ENCODE measurements around the gene SCAMP2.
A peak's percentile ranks its signal among the peaks of the same experiment; 100 is the strongest.

The SCAMP2 gene

DNA sequence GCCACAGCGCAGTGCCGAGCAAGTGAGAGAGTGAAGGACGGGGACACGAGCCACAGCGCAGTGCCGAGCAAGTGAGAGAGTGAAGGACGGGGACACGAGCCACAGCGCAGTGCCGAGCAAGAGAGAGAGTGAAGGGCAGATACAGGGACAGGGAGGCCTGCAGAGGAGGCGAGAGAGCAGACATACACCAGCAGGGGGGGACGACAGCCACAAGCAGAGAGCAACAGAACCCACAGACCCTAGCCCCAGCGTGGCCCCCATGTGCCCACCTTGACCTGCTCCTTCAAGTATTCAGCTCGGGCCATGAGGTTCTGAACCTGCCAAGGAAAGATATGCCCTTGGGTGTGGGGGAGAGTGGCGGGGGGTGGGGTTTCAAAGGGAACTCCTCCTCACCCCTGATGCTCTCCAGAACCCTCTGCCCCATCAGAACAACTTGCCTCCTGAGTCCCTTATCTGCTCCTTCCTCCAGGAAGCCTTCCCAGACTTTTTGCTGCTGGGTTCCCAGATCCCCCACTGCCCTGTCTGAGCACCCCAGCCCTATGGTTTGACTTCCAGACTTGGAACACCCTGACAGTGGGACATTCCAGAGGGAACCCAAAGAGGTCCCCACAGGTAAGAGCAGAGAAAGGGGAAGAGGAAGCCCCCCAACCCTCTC is 35.6 kb downstream of the SCAMP2 start:
- DNase-seq: no peak

DNA sequence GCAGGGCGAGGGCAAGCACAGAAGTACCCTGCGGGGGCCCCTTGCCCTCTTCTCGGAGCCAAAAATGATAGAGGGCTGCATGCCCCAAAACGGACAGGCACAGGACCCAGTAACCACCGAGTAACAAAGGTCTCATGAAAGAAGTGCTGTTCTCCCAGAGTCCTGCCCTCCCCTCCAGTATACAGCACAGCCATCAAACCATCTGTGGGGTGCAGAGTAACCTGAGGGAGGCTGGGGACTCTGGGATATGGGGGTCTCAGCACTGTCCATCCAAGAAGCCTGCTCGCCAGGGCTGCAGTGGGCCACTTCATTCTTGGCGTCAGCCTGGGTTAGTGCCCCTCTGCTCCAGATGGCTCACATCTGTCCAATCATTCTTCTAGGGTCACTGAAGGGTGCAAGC is 36.3 kb downstream of the SCAMP2 start:
- no peak for DNase-seq

DNA sequence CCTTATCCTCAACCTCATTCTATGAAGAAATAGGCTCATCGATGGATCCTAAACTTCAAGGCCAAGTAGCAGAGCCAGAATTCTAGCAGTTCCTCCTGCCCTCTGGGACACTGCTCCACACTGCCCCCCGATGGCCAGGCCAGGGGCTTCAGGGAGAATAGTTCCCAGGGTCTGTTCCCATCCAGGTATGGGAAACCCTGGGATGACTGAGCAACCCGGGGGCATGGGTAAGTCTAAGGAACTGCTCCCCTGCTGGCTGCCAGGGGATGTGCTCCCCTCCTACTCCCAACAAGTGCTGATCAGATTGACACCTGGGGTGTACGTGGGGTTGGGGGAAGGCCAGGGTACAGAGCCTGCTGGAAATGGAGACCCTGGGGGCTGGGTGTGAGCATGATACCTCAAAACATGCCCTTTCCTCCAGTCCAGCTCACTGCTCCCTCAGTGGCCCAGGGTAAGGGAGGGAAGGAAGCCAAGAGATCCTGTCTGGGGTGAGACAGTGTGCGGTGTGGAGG is 37.8 kb downstream of the SCAMP2 start:
- no peak for DNase-seq

DNA sequence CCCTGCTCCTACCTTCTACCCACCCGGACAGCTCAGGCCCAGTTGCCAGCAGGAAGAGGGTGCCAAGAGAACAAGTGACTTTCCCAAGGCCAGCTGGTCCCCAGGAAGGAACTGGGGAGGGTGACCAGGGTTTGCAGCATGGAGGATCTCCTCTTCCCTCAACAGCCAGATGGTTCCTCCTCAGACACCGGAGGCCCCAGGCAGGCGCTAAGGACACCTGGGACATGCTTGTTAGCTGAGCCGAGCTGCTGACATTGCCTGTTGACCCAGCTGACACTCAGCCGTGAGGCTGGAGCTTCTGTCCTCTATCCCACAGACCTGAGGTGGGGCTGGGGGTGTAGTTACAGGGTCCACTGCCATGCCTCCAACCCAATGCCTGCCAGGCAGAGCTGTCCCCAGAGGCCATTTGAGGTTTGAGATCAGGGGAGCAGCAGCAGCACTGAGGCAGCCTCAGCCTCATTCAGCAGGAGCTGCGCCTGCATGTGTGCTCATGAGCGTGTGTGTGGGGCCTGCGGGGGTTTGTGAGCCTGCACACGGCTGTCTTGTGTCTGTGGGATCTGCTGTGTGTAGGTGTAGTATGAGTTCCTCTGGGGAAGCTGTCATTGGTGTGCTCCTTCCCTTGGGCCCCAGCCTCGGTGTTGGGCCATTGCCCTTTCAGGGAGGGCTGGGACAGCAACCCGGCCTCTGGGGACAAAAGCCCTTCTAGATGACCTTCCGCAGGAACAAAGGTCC is 39.6 kb downstream of the SCAMP2 start:
- DNase-seq: no peak

DNA sequence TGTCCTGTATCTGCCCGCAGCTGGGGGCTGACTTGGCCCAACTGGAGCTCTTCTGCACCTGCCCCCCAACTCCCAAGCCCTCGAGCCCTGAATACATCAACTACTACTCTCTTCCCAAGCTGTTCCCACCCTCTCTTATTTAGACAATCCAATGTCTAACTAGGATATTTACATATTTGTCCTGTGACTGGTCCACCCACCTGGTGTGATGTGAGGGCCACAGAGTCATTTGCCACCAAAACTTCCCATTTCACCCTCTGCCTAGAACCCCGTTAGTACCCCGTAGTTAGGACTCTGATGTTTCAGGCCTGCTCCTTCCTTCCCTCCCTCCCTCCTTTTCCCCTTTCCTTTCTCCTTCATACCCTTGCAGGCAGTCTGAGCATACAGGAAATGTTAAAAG is 40.3 kb downstream of the SCAMP2 start:
- DNase-seq: no peak

DNA sequence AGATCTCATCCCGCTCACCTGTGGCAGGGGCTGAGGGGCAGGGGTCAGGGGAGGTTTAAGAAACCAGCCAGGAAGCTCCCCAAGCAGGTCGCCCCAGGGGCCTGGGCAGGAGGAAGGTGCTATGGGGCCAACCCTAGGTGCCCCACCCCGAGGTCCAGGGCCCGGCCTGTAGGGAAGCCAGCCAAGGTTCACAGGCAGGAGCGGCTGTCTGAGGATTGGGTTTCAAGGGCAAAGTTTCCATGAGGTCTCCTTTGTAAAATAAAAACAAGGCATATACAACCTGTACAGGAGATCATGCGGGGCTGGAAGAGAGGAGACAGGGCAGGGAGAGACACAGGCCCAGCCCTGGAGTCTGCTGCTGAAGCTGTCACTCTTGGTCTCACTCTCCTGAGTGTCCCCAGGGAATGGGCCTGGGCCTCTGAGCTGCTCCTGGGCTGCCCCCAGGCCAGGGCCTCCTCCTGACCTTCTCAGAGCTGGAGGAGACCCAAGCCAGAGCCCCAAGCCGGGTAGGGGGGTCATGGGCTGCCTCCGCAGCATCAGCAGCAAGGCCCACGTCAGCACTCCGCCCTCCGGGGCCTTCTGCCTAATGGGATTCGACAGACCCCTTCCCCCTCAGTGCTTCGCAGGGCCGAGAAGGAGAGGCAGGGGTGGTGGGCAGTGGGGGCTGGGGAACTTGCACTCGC is 41.2 kb downstream of the SCAMP2 start:
- DNase-seq: no peak

DNA sequence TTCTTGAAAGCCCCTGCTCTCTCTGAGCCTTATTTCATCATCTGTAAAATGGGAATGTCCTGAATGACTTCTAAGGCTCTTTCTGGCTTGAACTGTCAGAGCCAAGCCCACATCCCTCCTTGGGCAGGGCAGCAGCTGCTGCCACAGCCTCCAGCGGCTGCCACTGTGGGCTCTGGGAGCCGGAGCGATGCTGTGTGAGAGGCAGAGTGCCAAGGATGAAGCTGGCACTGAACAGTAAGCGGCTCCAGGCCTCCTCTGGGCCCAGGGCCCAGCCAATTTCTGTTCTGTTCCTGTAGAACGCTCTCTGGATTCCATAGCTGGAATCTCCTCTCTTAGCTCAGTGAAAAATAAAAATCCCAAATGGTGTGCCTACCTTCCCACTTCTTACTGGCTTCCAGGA is 42.3 kb downstream of the SCAMP2 start:
- DNase-seq: no peak

DNA sequence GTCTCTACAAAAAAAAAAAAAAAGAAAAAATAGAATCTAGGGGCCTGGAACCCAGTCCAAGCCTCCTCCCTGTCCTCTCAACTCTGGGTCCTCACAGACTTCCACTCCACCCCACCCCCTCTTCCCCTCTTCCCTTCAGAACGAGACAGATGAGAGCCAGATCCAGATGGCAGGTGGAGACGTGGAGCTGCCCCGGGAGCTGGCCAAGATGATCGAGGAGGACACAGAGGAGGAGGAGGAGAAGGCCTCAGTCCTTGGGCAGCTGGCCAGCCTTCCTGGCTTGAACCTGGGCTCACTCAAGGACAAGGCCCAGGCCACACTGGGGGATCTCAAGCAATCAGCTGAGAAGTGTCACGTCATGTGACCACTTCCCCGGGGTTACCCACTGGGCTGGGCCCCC is 43.2 kb downstream of the SCAMP2 start:
- DNase-seq: no peak

DNA sequence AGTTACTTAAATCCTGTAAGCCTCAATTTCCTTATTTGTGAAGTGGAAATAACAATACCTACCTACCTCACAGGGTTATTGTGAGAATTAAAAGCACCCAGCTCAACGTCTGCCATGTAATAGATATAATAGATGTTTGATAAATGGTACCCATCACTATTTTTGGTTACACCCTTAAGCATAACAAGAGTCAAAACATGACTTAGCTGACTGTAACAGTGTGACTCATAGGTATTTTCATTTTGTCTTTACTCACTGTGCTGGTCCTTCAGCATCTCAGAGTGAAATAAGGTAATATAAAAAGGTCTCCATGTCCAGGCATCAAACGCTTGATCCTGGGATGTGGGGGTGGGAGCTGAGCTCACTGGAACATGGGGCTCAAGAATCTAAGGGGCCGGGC is 43.7 kb downstream of the SCAMP2 start:
- DNase-seq: no peak

DNA sequence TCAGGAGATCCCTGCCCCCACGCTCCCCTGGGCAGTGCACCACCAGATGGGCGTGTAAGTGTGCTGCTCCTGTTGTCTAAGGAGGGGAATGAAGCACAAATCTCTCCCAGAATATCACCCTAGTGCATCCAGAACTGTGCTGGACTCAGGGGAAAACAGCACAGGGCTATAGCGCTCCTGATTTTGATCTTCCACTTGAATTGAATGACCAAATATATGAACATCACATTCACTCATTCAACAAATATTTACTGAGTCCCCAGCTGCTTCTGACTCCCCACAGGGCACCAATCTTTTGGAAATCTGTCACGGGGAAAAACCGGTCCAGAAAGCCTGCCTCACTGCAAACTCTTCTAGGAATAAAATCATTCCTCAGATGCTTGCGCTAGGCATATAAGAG is 44.3 kb downstream of the SCAMP2 start:
- no peak for DNase-seq

DNA sequence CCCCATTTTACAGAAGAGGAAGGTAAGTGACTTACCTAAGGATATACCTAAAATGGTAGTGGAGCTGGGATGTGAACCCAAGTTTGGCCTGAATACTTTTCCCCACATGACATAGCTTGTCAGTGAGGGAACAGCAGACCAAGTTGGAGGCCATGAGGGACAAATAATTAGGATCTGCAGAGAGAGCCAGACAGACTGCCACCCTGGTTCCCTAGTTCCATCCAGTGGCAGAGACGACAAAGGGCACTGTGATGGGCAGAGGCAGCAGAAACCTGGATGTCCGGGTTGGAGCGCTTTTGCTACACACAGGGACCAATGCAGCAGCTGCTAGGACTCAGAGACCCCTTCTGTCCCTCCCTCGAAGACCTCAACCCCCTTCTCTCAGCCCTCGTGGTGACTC is 45.6 kb downstream of the SCAMP2 start:
- no peak for DNase-seq

DNA sequence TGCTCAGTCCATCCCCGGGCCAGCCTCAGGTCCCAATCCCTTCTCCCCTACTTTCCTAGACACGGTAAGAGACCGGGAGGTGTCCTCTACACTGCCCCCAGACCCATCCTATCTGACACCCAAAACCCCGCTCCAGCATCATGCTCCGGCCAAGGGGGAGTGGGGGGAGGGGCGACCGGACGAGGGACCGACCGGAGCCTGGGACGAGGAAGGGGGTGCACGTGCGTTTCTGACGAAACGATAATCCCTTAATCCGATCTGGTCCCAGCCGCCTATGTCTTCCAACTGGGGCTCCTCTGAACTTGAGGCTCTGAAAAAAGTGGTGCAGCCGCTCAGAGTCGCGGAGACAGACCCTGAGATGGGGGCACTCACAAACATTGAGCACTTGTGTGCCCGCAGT is 46.2 kb downstream of the SCAMP2 start:
- DNase-seq: no peak

DNA sequence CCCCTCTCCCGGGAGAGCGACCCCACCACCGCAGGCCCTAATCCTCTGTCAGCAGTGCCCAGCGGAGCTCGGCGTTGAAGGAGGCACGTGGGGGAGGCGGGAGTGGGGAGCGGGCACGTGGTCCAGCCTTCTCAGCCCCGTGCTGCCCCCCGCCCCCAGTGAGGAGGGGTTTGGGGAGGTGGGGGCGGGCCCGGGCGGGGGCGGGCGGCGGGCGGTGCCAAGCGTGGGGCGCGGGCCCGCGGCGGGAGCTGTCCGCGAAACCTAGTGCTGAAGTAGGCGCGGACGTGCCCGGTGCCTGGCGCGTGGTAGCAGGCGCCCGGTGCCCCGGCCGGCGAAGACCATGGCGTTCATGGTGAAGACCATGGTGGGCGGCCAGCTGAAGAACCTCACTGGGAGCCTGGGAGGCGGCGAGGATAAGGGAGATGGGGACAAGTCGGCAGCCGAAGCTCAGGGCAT is 46.8 kb downstream of the SCAMP2 start, which contains the start of gene CPLX3:
Gene CPLX3 (plus strand): TSS at position 264 of the 456 bp plus-strand sequence. CDS start 77 bp downstream, at position 341.
- no peak for DNase-seq

DNA sequence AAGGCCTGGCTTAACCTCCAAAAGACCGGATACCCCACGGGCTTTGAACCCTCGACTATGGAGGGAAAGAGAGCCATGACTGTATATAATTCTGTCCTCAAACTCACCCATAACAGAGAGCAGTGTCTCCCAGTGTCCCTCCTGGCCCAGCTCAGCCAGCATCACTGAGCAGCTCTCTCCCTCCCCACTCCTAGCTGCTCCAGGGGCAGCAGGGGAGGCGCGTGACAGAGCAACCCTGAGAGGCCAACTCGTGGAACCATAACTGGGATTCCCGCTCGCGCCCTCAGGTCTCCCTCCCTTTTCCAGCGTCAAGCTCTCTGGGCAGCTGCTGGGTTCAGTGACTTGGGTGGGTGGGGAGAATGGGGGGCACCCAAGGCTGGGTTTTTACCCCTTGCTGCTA is 47.3 kb downstream of the SCAMP2 start:
- no peak for DNase-seq

DNA sequence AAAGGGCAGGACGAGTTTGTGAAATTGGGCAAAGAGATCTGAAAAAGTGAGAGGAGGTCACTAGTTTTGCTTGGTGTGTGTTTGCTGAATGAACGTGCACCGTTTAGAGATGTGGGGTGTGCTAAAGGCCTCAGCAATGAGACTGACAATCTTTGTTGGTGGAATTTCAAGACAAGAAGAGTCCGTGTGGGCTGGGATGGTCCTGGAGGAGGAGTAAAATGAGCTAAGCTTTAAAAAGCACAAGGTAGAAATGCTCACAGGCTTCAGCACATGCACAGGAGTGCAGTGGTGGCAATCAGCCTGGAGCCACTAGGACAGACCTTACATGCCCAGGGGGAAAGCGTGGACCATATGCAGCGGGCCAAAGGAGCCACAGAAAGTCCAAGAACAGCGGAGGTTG is 48.2 kb downstream of the SCAMP2 start:
- no peak for DNase-seq

DNA sequence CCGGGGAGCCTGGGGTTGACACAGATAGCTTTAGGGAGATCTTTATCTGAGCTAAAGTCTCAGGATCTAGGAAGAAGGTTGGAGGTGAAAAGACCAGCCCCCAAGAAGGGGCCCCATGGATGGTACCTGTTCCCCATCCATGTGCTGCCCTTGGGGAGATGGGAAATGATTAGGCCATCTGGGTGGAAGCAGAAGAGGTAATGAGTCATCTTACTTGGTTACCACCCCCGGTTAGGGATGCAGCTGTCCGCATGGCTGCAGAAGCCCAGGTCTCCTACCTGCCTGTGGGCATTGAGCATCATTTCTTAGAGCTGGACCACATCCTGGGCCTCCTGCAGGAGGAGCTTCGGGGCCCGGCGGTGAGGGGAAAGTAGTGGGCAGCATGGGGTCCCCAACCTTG is 49.8 kb downstream of the SCAMP2 start:
- no peak for DNase-seq

DNA sequence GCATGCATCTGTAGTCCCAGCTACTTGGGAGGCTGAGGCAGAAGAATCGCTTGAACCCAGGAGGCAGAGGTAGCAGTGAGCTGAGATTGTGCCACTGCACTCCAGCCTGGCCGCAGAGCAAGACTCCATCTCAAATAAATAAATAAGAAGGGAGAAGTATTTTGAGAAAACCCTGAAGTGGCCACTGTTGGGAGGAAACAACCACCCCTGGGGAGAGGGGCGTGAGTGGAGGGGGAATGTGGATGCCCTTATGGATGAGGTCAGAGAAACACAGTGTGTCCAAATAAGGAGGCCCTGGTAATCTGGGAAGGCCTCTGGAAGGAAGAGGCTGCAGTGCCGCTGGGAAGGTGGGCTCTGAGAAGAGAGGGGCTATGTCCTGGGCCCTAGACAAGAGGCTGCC is 50.9 kb downstream of the SCAMP2 start:
- no peak for DNase-seq

DNA sequence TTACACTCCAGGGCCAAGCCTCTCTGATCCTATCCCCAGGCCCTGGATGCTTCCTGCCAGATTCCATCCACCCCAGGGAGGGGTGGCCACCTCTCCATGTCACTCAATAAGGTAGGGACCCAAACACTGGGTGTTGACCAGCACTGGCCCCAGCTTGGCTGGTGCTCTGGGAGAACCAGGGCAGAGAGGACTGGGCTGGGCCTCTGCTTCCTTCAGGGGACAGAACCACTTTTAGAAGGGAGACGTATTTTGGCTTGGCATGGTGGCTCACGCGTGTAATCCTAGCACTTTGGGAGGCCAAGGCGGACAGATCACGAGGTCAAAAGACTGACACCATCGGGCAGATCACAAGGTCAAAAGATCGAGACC is 51.4 kb downstream of the SCAMP2 start:
- no peak for DNase-seq

DNA sequence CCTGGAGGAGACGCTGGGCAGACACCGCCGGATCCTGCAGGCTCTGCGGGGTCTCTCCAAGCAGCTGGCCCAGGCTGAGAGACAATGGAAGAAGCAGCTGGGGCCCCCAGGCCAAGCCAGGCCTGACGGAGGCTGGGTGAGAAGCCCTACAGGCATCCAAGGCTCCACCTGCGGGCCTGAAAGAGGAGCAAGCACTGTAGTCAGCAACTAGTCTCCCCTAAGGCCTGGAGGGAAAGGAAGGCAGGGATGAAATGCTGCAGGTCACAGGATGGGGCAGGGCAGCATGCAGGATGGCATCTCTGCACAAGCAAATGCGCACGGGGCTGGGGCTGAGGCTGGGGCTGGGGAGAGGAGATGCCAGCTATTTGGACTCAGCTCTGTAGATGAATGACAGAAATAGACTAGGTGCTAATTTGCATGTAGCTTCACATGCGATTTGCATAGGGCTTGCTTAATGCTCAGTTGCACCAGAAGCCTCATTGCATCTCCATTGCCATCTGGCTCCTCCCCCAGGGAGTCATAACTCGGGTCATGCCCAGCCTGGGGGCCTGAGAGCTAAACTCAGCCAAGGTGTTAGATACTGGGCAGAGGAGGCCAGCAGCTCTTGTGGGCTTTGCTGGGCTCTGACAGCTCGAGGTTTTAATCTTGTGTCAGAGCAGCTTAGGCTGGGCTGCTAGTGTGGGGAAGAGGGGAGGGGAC is 51.9 kb downstream of the SCAMP2 start:
- no peak for DNase-seq

DNA sequence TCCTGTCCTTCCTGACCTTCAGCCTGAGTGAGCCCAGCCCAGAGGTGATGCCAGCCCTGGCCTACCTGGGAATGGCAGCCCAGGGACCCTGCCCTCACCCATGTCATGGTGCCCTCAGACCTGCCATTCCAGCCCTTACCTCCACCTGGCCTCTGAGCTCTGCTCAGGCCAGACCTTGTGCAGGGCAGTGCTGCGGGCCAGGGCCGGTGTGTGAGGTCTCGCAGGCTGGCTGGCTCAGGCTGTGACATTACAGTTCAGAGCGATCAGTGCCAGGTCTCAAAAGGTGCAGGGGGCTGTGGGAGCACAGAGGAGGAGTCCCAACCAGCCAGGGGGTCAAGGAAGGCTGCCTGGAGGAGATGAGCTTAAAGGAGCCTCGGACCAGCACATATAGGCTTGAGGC is 53.1 kb downstream of the SCAMP2 start:
- DNase-seq: no peak

DNA sequence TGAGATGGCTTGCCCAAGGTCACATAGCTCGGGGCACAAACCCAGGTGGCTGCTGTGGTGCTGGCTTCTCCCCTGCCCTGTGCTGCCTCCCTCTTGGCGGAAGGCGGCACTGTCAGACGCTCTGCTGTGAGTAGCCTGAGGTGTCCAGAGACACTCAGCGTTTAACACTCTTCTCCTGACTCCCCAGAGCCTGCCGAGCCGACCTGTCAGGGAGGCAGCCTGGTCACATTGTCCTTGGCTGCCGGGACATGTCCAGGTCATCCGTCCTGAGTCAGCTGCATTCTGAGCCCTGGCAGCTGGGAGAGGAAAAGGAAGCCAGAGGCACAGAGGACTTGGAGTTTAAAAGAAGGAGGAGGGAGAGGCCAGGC is 55.8 kb downstream of the SCAMP2 start:
- DNase-seq: no peak

DNA sequence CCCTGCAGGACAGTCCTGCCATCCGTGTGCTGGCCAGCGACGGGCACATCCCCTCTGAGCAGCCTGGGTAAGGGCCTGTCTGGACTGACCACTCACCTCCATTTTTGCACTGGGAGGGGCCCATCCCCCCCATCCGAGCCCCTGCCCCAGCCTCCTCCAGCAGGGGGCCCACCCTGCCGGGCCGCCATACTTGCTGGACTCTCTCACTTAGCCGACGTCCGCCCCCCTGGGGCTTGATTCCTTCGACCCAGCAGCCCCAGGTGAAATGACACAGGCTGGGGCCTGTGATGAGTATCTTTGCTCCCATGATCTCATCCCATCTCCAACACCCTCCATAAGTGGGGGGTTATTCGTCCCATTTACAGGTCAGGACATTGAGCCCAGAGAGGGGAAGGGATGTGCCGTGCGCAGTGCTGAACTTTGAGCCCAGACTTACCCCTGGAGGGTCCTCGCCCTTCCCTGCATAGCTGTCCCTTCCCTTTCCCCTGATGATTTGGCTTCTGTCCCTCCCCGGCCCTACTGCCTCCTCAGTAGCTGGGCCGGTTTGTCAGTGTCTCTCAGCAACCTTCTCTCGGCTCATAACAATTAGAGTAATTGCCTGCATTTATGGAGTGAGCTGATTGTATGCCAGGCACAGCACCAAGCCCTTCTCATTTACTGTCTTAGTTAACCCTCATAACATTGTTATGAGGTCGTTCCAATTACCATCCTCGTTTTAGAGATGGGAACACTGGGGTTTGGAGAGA is 56.4 kb downstream of the SCAMP2 start:
- DNase-seq: peak; percentile 2

DNA sequence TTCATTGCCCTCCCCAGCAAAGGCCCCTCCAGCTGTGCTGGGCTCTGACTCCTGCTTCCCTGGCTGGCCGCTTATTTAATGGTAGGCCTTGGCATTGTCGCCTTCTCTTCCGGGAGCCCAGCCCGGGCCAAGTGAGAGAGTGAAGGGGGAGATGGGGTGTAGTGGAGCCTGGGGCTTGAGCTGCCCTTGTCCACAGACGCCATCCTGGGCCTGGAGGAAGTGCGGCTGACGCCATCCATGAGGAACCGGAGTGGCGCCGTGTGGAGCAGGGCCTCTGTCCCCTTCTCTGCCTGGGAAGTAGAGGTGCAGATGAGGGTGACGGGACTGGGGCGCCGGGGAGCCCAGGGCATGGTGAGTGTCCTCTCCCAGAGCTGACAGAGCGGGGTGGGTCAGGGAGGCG is 57.2 kb downstream of the SCAMP2 start:
- DNase-seq: no peak
